C4-2B (cell line): ENCODE measurements around the gene CAMK1D.

Experiments
- CTCF ChIP-seq: fragments of 450-650 bp; conservative IDR thresholded peaks from 2 replicates; pipeline ENCODE4 v1.5.1; 2017; ENCODE audit warnings: mild to moderate bottlenecking
- ZFX ChIP-seq: fragments of 450-650 bp; IDR thresholded peaks from 2 replicates; pipeline ENCODE4 v1.6.1; 2017

GRCh38 chr10:12435348-12435747 is 86.0 kb downstream of the CAMK1D start:
- TF ChIP-seq CTCF (no peak), ZFX (no peak)
